ENCODE measurements around the gene PRR5. TPM values are rescaled to one million over a fixed set of nuclear protein-coding genes. Genes with fewer than 3 reads are reported as not detected.

PRR5 gene
- total and polyA plus RNA-seq, 2 experiments from 2014 or later, result 15.3 to 31.4 TPM

GRCh38 chr22:44682556-44683168 is 19.3 kb upstream of the PRR5 start (continued):
- TF ChIP-seq EZH2 (IDR thresholded peaks at IDR 0.05; ENCODE audit: low read depth, unreplicated experiment) (no peak), ZNF331 (CRISPR knock-in tag; IDR thresholded peaks at IDR 0.05; ENCODE audit: low read depth) (no peak), JUNB (IDR thresholded peaks at IDR 0.05; ENCODE audit: unreplicated experiment) (no peak), NANOG (IDR thresholded peaks at IDR 0.05; ENCODE audit: borderline replicate concordance) (no peak), ZNF114 (CRISPR knock-in tag; IDR thresholded peaks at IDR 0.05) (no peak), ETS1 (IDR thresholded peaks at IDR 0.05) (no peak), CREB1 (CRISPR knock-in tag; IDR thresholded peaks at IDR 0.05; ENCODE audit: low read depth) (no peak)

- Histone ChIP-seq H3F3A (replicated peaks; ENCODE audit: low read depth) (0 out of 2 replicates have a peak, but pooled peaks cover 4% of the 10 kb centered on the region), H3K4me2 (no peak overlapping the region), H3K27me3 (ENCODE audit: insufficient read depth) (no peaks in the 10 kb centered on the region), H3K4me3 (no peak overlapping the region), H2AFZ (no peak overlapping the region), H3K4me1 (ENCODE audit: insufficient read depth) (peaks cover 4% of the 10 kb centered on the region), H3K36me3 (ENCODE audit: insufficient read depth) (no peaks in the 10 kb centered on the region), H3K27ac (ENCODE audit: low read depth) (no peak overlapping the region), H3K79me2 (replicated peaks; ENCODE audit: insufficient read depth) (no peaks in the 10 kb centered on the region), H3K9me2 (ENCODE audit: insufficient read depth) (no peaks in the 10 kb centered on the region), H4K20me1 (replicated peaks; ENCODE audit: insufficient read depth) (no peaks in the 10 kb centered on the region)
- no peak for DNase-seq (ENCODE audit: low spot score)
- Mint-ChIP-seq H3K4me3 (no peak overlapping the region), H3K9me3 (no peaks in the 10 kb centered on the region), H3K27ac (no peak overlapping the region), H3K4me1 (peaks cover 21% of the 10 kb centered on the region), H3K27me3 (ENCODE audit: insufficient read depth, low read depth, poor library complexity) (peaks cover 21% of the 10 kb centered on the region), H3K36me3 (ENCODE audit: low read depth) (no peaks in the 10 kb centered on the region)
- ATAC-seq, result no peak
- TF ChIP-seq CTCF (conservative IDR thresholded peaks at IDR 0.05; ENCODE audit: low read depth in 2 of 2), result no peak
- no peak for TF ChIP-seq POLR2AphosphoS5 (IDR thresholded peaks at IDR 0.05; ENCODE audit: low read depth)
- TF ChIP-seq CREB1 (CRISPR knock-in tag; IDR thresholded peaks at IDR 0.05; ENCODE audit: low read depth), result no peak
- no peak for TF ChIP-seq REST (IDR thresholded peaks at IDR 0.05; ENCODE audit: unreplicated experiment)
- no peak for TF ChIP-seq ZNF331 (CRISPR knock-in tag; IDR thresholded peaks at IDR 0.05; ENCODE audit: low read depth)
- no peak for TF ChIP-seq ZNF114 (CRISPR knock-in tag; IDR thresholded peaks at IDR 0.05)
- no peak for TF ChIP-seq ZNF462 (CRISPR knock-in tag; IDR thresholded peaks at IDR 0.05)
- no peak for TF ChIP-seq JUNB (IDR thresholded peaks at IDR 0.05; ENCODE audit: unreplicated experiment)
Measured at GRCh38 chr22:44683237-44683636, 18.8 kb upstream of the PRR5 start.

All from GM23338 (cell line).